Subcutaneous abdominal adipose tissue (tissue), 5 donors: ENCODE results near the gene CLDN20.
"Not testable (repeated sequence)": the region's sequence is repeated elsewhere in the genome, so short reads cannot be mapped to it uniquely, and the experiment has no call there.

Source experiments
- H3K27ac ChIP-seq: one replicate; pipeline ENCODE4 v1.7.0; 2013; ENCODE audit warnings: low read depth, mild to moderate bottlenecking, inconsistent platforms, low read length, moderate library complexity
- H3K27me3 ChIP-seq, 5 donors: one replicate each; pipeline ENCODE4 v1.7.0; 2013; ENCODE audit warnings: low read length in 5 of 5, inconsistent platforms in 1 of 5; ENCODE audit not compliant: control insufficient read depth in 5 of 5, insufficient read depth in 4 of 5
- H3K36me3 ChIP-seq, 5 donors: one replicate each; pipeline ENCODE4 v1.7.0; 2013; ENCODE audit warnings: low read length in 5 of 5; ENCODE audit not compliant: control insufficient read depth in 5 of 5, insufficient read depth in 5 of 5
- H3K4me1 ChIP-seq, 5 donors: one replicate each; pipeline ENCODE4 v1.7.0; 2013; ENCODE audit warnings: low read length in 5 of 5, mild to moderate bottlenecking in 3 of 5, moderate library complexity in 1 of 5; ENCODE audit not compliant: control insufficient read depth in 5 of 5, insufficient read depth in 5 of 5
- H3K4me3 ChIP-seq, 5 donors: one replicate each; pipeline ENCODE4 v1.7.0; 2013; ENCODE audit warnings: low read length in 5 of 5, low read depth in 1 of 5
- H3K9ac ChIP-seq, 5 donors: one replicate each; pipeline ENCODE4 v1.7.0; 2013; ENCODE audit warnings: low read length in 5 of 5, mild to moderate bottlenecking in 4 of 5, moderate library complexity in 3 of 5
- H3K9me3 ChIP-seq, 5 donors: one replicate each; pipeline ENCODE4 v1.7.0; 2013; ENCODE audit warnings: low read length in 5 of 5; ENCODE audit not compliant: control insufficient read depth in 5 of 5
- donor health status: healthy.
- donor health status: healthy.
- donor health status: healthy.
- donor health status: healthy.
- donor health status: healthy.

The CLDN20 gene, protein sequence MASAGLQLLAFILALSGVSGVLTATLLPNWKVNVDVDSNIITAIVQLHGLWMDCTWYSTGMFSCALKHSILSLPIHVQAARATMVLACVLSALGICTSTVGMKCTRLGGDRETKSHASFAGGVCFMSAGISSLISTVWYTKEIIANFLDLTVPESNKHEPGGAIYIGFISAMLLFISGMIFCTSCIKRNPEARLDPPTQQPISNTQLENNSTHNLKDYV

DNA sequence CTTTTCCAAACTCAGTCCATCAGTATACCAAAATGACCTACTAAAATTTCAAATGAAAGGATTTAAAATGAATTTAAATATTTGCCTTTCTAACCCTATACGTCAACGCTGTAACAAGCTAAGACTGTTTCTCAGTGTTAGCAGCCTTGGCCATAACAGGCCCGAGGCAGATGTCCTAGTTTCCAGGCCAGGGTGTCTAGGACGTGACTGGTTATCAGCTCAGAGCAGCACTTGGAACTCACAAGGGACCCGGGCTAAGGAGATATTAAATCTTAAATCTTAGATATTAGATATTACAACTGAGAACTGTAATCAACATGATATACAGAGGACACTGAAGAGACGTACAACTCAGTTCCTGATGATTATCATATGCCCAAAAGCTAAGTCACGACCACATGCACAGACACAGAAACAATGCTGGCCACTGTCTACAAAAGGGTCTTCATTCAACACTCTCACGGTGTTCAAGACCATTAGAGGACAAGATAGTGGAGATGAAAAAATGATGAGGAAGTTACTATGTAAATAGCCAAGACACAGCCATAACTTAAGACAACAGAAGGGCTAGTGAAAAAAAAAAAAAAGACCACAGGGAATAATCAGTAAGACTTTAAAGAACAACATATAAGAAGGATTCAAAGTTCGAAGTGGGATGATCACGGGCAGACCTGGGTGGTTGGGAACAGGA lies at the start of gene CLDN20:
Gene CLDN20, plus strand, starts transcription at position 641 of the 691 bp plus-strand sequence. CDS start 11,707 bp downstream, outside the sequence.
- Histone ChIP-seq H3K4me3 (no peak within 1 kb of the TSS), H3K27ac (no peak within 1 kb of the TSS), H3K27me3 (no peaks in the 10 kb centered on the region), H3K36me3 (peaks cover 0 to 33% (median 18%) of the 10 kb centered on the region in 5 donors), H3K4me1 (no peaks in the 10 kb centered on the region), H3K9ac (no peak within 1 kb of the TSS), H3K9me3 (no peaks in the 10 kb centered on the region)

DNA sequence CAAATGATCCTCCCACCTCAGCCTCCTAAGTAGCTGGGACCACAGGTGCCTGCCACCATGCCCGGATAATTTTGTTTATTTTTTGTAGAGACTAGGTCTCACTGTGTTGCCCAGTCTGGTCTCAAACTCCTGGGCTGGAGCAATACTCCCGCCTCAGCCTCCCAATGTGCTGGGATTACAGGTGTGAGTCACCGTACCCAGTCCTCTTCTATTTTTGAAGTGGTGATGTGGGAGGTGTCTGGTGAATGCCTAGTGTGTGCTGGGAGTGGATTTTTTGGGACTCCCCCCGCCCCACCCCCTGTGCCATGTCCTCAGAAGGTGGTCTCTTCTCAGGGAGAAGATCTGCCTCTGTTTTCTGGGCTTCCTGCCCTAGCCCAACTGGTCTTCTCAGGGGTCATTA lies 47.9 kb upstream of the CLDN20 start:
- no peak overlapping the region for H3K4me3 ChIP-seq
- peaks cover 0 to 11% (median 9%) of the 10 kb centered on the region in 5 donors for H3K4me1 ChIP-seq
- no peak overlapping the region for H3K27ac ChIP-seq
- no peaks in the 10 kb centered on the region for H3K27me3 ChIP-seq
- no peak overlapping the region for H3K9ac ChIP-seq
- no peaks in the 10 kb centered on the region for H3K36me3 ChIP-seq
- no peaks in the 10 kb centered on the region for H3K9me3 ChIP-seq

DNA sequence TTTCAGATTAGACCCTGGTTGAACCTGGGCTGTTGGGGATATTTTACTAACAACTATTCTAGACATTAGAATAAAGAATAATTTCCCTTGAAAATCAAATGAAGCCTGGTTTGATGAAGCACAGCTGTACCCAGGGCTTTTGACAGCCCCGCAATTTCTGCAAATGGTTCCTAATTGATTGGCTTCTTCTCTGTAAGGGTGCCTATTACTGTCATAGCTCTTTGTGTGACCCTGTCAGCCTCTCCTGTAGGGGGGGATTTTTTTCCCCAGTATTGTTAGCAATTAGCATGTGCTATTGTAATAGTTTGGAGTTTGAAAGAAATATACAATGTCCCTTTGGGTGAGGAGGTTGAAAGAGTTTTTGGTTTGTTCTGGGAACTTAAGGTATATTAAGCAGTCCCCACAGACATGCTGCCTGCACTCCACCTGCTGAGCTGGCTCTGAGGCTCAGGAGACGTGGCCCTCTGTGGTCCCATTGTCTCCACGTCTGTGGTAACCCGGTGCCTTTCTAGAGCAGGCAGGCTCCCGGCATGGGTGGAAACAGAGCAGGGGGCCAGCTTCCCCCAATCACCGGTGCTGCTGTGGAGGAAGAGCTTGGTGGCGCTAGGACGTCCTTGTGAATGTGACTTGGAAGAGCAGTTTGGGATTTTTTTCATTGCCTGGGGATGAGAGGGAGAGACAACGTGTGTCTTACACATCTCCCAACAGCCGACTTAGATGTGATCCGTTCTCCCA lies 47.3 kb upstream of the CLDN20 start:
- H3K9ac ChIP-seq = no peak overlapping the region
- H3K4me1 ChIP-seq = peaks cover 0 to 11% (median 9%) of the 10 kb centered on the region in 5 donors

DNA sequence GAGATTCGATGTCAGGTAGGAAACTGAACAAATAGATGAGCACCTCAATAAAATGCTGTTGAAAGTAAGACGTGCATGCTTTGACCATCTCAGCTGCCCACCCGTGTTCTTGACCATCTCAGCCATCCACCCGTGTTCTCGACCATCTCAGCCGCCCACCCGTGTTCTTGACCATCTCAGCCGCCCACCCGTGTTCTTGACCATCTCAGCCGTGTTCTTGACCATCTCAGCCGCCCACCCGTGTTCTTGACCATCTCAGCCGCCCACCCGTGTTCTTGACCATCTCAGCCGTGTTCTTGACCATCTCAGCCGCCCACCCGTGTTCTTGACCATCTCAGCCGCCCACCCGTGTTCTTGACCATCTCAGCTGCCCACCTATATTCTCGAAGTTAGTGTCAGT lies 45.1 kb upstream of the CLDN20 start:
- not testable (repeated sequence) for H3K36me3 ChIP-seq, H3K4me3 ChIP-seq, H3K27ac ChIP-seq, H3K27me3 ChIP-seq, H3K9me3 ChIP-seq, H3K9ac ChIP-seq
- H3K4me1 ChIP-seq = peaks cover 0 to 11% (median 9%) of the 10 kb centered on the region in 5 donors

More for the DNA sequence above, 47.3 kb upstream of the CLDN20 start:
- H3K27me3 ChIP-seq = no peaks in the 10 kb centered on the region
- H3K4me3 ChIP-seq = no peak overlapping the region
- no peak overlapping the region for H3K27ac ChIP-seq
- no peaks in the 10 kb centered on the region for H3K36me3 ChIP-seq
- H3K9me3 ChIP-seq = no peaks in the 10 kb centered on the region

DNA sequence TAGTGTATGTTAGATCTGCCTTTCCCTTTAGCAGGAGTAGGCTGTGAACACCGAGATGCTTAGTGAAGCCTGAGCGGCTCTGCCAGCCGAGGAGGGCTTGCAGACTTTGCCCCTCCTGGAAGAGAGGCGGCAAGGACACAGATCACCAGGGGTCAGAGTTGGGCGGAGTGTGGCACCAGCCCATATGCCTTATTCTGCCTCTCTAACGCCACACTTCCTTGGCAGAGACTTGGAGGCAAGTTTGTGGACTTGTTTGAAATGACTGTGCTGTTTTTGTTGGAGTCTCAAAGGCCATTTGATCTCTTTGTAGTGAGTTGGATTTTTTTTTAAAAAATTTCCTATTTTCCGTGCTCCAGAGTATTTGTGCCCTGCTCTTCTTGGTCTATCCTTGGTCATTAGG lies 44.5 kb upstream of the CLDN20 start:
- no peak overlapping the region for H3K9ac ChIP-seq

DNA sequence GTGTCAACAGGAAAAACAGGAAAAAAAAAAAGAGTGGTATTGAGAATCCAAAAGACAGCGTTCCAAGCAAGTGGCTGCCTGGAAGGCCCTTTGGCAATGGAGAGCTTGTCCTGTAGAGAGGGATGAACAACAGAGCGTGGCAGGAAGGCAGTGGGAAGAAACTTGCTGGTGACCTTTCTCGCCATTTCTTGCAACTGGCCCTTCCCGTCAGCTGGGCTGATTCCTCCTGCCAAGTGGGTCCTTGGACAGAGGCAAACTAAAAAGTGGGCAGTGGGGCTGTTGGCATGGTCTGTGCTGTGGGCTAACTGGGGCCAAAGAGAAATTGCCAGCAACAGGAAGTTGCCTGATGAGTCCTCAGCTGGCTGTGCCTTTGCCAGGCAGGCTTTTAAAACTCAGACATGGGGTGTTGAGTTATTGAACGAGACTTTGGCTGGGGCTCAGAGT lies 43.9 kb upstream of the CLDN20 start:
- no peaks in the 10 kb centered on the region for H3K27me3 ChIP-seq
- H3K9me3 ChIP-seq = no peaks in the 10 kb centered on the region
- H3K9ac ChIP-seq = no peak overlapping the region
- no peak overlapping the region for H3K27ac ChIP-seq
- H3K4me1 ChIP-seq = peaks cover 0 to 11% (median 9%) of the 10 kb centered on the region in 5 donors
- no peaks in the 10 kb centered on the region for H3K36me3 ChIP-seq
- no peak overlapping the region for H3K4me3 ChIP-seq

More for the DNA sequence above, 44.5 kb upstream of the CLDN20 start:
- H3K27me3 ChIP-seq = no peaks in the 10 kb centered on the region
- H3K27ac ChIP-seq = no peak overlapping the region
- H3K36me3 ChIP-seq = no peaks in the 10 kb centered on the region
- peaks cover 0 to 11% (median 9%) of the 10 kb centered on the region in 5 donors for H3K4me1 ChIP-seq
- H3K4me3 ChIP-seq = no peak overlapping the region
- no peaks in the 10 kb centered on the region for H3K9me3 ChIP-seq

DNA sequence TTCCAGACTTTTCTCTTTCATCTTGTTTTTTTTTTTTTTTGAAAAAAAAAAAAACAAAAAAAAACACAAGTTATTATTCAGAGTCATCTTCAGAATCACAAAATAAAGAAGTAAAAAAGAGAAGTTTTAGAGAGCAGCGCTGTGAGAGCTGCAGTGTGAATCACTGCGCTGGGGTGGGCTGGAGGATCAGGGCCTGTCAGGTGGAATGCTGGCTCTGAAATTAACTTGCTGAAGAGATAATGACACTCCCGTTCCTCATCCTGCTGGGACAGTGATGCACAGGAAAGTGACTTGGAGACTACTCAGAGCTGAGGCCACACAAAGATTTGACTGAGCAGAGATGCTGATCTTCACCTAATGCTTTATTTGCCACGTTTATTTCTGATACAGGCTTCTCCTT lies 42.7 kb upstream of the CLDN20 start:
- Histone ChIP-seq H3K36me3 (no peaks in the 10 kb centered on the region), H3K9ac (no peak overlapping the region), H3K4me1 (peaks cover 0 to 11% (median 9%) of the 10 kb centered on the region in 5 donors), H3K27ac (no peak overlapping the region), H3K9me3 (no peaks in the 10 kb centered on the region), H3K27me3 (no peaks in the 10 kb centered on the region), H3K4me3 (no peak overlapping the region)

DNA sequence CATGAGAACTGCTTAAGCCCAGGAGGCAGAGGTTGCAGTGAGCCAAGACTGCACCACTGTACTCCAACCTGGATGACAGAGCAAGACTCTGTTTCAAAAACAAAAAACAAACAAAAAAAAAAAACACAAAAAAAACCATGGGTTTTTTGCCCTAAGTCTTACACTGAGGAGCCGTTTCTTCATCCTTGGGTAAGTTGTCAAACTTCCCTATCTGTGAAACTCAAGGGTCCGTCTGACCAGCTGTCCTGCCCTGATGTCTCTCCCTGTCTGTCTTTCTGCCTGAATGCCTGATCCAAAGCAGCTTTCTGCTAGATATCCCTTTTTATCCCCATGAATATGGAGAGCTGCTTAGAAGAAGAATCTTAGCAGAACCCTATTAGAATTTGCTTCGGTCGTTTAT lies 41.3 kb upstream of the CLDN20 start:
- Histone ChIP-seq H3K4me1 (peaks cover 0 to 11% (median 9%) of the 10 kb centered on the region in 5 donors), H3K36me3 (no peaks in the 10 kb centered on the region), H3K4me3 (no peak overlapping the region)

DNA sequence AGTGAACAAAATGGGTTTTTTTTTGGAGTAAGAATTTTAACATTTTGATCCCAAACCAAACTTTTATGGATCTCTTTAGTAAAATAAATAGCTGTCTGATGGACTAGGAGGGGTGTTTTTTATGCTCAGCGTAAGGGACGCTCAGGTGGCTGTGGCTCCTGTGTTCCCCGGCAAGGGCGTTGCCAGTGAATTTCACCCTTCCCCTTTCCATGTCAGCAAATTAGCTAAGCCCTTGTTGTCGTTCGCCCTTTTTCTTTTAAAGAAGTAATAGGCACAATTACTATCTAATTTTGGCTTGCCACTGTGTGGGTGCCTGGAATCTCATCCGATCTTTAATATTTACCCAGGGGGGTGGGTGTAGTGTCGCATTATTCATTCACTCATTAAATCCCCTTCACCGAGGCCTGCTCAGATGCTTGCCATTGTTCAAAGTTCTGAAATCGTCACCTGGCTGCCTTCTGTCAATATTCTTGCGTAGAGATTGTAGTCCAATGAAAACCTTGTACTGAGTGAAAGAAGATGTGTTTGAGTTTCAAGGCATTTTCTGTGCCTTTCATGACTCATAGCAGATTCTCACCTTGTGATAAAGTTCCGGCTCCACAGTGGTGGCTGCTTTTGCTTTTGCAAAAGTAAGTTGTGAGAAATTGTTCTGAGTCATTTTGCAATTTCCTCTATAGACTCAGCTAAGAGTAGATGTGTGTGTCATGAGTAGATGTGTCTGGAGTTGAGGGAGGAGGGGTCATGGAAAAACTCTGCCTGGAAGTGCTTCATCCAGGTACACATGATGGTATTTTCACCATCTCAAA lies 40.0 kb upstream of the CLDN20 start:
- Histone ChIP-seq H3K9me3 (no peaks in the 10 kb centered on the region), H3K27me3 (no peaks in the 10 kb centered on the region), H3K4me1 (peaks cover 0 to 18% (median 13%) of the 10 kb centered on the region in 5 donors), H3K27ac (no peak overlapping the region), H3K9ac (no peak overlapping the region), H3K36me3 (no peaks in the 10 kb centered on the region), H3K4me3 (no peak overlapping the region)

More for the DNA sequence above, 41.3 kb upstream of the CLDN20 start:
- Histone ChIP-seq H3K9me3 (no peaks in the 10 kb centered on the region), H3K27ac (no peak overlapping the region), H3K9ac (no peak overlapping the region), H3K27me3 (no peaks in the 10 kb centered on the region)
